ENCODE data around the gene PFN4. TPM values are rescaled to one million over a fixed set of nuclear protein-coding genes. Genes with fewer than 3 reads are reported as not detected.

The PFN4 gene
- polyA plus RNA-seq, 2 of the 4 experiments (the other 2 are of a cell fraction): 1.6 to 2.3 TPM

DNA sequence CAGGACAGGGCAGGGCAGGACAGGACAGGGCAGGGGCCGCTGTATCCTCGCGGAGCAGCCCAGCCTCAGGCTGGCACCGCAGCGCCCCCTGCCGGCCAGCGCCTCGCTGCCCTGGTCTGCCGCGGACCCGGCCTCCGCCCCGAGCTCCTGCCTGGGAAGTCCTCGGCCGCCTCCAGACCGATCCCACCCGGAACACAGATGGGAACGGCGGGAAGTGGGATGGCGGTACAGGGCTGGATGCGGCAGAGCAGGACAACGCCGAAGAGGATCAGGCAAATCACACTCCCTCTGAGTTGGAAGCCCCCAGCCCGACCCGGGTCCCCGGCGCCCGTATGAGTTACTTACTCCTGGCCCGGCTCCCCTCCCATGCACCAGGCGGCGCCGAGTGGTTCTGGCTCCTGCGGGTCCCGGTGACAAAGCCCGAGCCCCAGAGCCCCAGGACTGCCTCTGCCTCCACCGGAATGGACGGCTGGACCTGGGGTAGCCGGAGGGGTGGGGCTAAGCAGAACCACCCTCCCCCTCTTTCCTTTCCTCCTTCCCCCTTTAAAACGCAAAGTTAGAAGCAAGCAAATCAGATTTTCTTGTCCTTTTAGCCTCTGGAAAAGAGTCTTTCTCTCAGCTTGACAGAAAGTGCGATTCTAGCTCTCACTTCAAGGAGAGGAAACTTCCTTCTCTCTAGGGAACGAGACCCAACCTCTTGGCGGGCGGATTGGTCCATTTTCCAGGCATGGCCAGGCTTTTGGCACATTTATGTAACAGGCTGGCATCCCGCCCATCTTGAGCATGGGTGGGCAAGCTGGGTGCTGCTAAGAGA, 38.5 kb downstream of the PFN4 start, which contains the start of gene TP53I3 (continued):
- TF ChIP-seq, protein P1, sequence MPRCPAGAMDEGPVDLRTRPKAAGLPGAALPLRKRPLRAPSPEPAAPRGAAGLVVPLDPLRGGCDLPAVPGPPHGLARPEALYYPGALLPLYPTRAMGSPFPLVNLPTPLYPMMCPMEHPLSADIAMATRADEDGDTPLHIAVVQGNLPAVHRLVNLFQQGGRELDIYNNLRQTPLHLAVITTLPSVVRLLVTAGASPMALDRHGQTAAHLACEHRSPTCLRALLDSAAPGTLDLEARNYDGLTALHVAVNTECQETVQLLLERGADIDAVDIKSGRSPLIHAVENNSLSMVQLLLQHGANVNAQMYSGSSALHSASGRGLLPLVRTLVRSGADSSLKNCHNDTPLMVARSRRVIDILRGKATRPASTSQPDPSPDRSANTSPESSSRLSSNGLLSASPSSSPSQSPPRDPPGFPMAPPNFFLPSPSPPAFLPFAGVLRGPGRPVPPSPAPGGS (IDR thresholded peaks at IDR 0.05): peak; percentile 94; the same call in 2 of the 3 replicates
- TF ChIP-seq, protein P2, sequence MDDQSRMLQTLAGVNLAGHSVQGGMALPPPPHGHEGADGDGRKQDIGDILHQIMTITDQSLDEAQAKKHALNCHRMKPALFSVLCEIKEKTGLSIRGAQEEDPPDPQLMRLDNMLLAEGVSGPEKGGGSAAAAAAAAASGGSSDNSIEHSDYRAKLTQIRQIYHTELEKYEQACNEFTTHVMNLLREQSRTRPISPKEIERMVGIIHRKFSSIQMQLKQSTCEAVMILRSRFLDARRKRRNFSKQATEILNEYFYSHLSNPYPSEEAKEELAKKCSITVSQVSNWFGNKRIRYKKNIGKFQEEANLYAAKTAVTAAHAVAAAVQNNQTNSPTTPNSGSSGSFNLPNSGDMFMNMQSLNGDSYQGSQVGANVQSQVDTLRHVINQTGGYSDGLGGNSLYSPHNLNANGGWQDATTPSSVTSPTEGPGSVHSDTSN (IDR thresholded peaks at IDR 0.05): 0 out of 2 replicates have a peak, but pooled peaks have one; percentile 7
- TF ChIP-seq, protein P3, sequence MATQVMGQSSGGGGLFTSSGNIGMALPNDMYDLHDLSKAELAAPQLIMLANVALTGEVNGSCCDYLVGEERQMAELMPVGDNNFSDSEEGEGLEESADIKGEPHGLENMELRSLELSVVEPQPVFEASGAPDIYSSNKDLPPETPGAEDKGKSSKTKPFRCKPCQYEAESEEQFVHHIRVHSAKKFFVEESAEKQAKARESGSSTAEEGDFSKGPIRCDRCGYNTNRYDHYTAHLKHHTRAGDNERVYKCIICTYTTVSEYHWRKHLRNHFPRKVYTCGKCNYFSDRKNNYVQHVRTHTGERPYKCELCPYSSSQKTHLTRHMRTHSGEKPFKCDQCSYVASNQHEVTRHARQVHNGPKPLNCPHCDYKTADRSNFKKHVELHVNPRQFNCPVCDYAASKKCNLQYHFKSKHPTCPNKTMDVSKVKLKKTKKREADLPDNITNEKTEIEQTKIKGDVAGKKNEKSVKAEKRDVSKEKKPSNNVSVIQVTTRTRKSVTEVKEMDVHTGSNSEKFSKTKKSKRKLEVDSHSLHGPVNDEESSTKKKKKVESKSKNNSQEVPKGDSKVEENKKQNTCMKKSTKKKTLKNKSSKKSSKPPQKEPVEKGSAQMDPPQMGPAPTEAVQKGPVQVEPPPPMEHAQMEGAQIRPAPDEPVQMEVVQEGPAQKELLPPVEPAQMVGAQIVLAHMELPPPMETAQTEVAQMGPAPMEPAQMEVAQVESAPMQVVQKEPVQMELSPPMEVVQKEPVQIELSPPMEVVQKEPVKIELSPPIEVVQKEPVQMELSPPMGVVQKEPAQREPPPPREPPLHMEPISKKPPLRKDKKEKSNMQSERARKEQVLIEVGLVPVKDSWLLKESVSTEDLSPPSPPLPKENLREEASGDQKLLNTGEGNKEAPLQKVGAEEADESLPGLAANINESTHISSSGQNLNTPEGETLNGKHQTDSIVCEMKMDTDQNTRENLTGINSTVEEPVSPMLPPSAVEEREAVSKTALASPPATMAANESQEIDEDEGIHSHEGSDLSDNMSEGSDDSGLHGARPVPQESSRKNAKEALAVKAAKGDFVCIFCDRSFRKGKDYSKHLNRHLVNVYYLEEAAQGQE (IDR thresholded peaks at IDR 0.05): 0 out of 2 replicates have a peak, but pooled peaks have one; percentile 36
- TF ChIP-seq MYC (IDR thresholded peaks at IDR 0.05; ENCODE audit: borderline replicate concordance, low read length) (0 out of 2 replicates have a peak, but pooled peaks have one; percentile 14), RARB (CRISPR knock-in tag; IDR thresholded peaks at IDR 0.05) (peak; percentile 80; the same call in 1 of the 2 replicates), CBX8 (IDR thresholded peaks at IDR 0.05) (no peak), RAD21 (conservative IDR thresholded peaks at IDR 0.05 in 1 of 2, IDR thresholded peaks at IDR 0.05 in 1 of 2) (peak; percentile 75 to 95), RNF2 (IDR thresholded peaks at IDR 0.05; ENCODE audit: borderline replicate concordance, low read depth) (no peak), KDM5A (IDR thresholded peaks at IDR 0.05) (peak; percentile 62), ZC3H11A (IDR thresholded peaks at IDR 0.05) (no peak), ESRRA (IDR thresholded peaks at IDR 0.05; ENCODE audit: borderline replicate concordance, low read length) (no peak), SMC3 (IDR thresholded peaks at IDR 0.05) (peak; percentile 91)
- TF ChIP-seq, protein P4, sequence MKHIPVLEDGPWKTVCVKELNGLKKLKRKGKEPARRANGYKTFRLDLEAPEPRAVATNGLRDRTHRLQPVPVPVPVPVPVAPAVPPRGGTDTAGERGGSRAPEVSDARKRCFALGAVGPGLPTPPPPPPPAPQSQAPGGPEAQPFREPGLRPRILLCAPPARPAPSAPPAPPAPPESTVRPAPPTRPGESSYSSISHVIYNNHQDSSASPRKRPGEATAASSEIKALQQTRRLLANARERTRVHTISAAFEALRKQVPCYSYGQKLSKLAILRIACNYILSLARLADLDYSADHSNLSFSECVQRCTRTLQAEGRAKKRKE (CRISPR knock-in tag; IDR thresholded peaks at IDR 0.05; ENCODE audit: low read depth): no peak
- TF ChIP-seq, protein P5, sequence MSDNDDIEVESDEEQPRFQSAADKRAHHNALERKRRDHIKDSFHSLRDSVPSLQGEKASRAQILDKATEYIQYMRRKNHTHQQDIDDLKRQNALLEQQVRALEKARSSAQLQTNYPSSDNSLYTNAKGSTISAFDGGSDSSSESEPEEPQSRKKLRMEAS (IDR thresholded peaks at IDR 0.05): peak; percentile 76
- TF ChIP-seq, protein P6, sequence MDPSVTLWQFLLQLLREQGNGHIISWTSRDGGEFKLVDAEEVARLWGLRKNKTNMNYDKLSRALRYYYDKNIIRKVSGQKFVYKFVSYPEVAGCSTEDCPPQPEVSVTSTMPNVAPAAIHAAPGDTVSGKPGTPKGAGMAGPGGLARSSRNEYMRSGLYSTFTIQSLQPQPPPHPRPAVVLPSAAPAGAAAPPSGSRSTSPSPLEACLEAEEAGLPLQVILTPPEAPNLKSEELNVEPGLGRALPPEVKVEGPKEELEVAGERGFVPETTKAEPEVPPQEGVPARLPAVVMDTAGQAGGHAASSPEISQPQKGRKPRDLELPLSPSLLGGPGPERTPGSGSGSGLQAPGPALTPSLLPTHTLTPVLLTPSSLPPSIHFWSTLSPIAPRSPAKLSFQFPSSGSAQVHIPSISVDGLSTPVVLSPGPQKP (IDR thresholded peaks at IDR 0.05; ENCODE audit: low read depth, low read length): no peak
- TF ChIP-seq, protein P7, sequence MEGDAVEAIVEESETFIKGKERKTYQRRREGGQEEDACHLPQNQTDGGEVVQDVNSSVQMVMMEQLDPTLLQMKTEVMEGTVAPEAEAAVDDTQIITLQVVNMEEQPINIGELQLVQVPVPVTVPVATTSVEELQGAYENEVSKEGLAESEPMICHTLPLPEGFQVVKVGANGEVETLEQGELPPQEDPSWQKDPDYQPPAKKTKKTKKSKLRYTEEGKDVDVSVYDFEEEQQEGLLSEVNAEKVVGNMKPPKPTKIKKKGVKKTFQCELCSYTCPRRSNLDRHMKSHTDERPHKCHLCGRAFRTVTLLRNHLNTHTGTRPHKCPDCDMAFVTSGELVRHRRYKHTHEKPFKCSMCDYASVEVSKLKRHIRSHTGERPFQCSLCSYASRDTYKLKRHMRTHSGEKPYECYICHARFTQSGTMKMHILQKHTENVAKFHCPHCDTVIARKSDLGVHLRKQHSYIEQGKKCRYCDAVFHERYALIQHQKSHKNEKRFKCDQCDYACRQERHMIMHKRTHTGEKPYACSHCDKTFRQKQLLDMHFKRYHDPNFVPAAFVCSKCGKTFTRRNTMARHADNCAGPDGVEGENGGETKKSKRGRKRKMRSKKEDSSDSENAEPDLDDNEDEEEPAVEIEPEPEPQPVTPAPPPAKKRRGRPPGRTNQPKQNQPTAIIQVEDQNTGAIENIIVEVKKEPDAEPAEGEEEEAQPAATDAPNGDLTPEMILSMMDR (IDR thresholded peaks at IDR 0.05): peak; percentile 98
